ENCODE measurements around the gene PRRT3. TPM values are rescaled to one million over a fixed set of nuclear protein-coding genes. Genes with fewer than 3 reads are reported as not detected.

PRRT3 gene
- total and polyA plus RNA-seq, 2 of the 13 experiments (the other 11 are each of a cell fraction or from before 2014, with no cell fraction given) = 0.22 to 0.44 TPM

- TF ChIP-seq ZBTB10 (CRISPR knock-in tag; IDR thresholded peaks at IDR 0.05; ENCODE audit: borderline replicate concordance) (no peak), ZNF607 (CRISPR knock-in tag; IDR thresholded peaks at IDR 0.05; ENCODE audit: borderline replicate concordance) (no peak), IKZF1 (IDR thresholded peaks at IDR 0.05) (no peak), RAD21 (CRISPR knock-in tag; IDR thresholded peaks at IDR 0.05) (no peak), MIXL1 (CRISPR knock-in tag; IDR thresholded peaks at IDR 0.05) (0 out of 2 replicates have a peak, but pooled peaks have one; percentile 37), ZNF660 (CRISPR knock-in tag; IDR thresholded peaks at IDR 0.05; ENCODE audit: borderline replicate concordance, low read depth) (no peak), ZNF644 (CRISPR knock-in tag; IDR thresholded peaks at IDR 0.05; ENCODE audit: low read depth) (no peak), RORA (CRISPR knock-in tag; IDR thresholded peaks at IDR 0.05) (no peak), ZNF552 (CRISPR knock-in tag; IDR thresholded peaks at IDR 0.05; ENCODE audit: borderline replicate concordance) (no peak), TCF7 (IDR thresholded peaks at IDR 0.05; ENCODE audit: low read depth) (no peak)
- TF ChIP-seq, protein P1, sequence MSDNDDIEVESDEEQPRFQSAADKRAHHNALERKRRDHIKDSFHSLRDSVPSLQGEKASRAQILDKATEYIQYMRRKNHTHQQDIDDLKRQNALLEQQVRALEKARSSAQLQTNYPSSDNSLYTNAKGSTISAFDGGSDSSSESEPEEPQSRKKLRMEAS (IDR thresholded peaks at IDR 0.05) = peak; percentile 65; the same call in 1 of the 2 replicates
- TF ChIP-seq, protein P2, sequence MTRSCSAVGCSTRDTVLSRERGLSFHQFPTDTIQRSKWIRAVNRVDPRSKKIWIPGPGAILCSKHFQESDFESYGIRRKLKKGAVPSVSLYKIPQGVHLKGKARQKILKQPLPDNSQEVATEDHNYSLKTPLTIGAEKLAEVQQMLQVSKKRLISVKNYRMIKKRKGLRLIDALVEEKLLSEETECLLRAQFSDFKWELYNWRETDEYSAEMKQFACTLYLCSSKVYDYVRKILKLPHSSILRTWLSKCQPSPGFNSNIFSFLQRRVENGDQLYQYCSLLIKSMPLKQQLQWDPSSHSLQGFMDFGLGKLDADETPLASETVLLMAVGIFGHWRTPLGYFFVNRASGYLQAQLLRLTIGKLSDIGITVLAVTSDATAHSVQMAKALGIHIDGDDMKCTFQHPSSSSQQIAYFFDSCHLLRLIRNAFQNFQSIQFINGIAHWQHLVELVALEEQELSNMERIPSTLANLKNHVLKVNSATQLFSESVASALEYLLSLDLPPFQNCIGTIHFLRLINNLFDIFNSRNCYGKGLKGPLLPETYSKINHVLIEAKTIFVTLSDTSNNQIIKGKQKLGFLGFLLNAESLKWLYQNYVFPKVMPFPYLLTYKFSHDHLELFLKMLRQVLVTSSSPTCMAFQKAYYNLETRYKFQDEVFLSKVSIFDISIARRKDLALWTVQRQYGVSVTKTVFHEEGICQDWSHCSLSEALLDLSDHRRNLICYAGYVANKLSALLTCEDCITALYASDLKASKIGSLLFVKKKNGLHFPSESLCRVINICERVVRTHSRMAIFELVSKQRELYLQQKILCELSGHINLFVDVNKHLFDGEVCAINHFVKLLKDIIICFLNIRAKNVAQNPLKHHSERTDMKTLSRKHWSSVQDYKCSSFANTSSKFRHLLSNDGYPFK (CRISPR knock-in tag; IDR thresholded peaks at IDR 0.05; ENCODE audit: borderline replicate concordance) = no peak
- TF ChIP-seq, protein P3, sequence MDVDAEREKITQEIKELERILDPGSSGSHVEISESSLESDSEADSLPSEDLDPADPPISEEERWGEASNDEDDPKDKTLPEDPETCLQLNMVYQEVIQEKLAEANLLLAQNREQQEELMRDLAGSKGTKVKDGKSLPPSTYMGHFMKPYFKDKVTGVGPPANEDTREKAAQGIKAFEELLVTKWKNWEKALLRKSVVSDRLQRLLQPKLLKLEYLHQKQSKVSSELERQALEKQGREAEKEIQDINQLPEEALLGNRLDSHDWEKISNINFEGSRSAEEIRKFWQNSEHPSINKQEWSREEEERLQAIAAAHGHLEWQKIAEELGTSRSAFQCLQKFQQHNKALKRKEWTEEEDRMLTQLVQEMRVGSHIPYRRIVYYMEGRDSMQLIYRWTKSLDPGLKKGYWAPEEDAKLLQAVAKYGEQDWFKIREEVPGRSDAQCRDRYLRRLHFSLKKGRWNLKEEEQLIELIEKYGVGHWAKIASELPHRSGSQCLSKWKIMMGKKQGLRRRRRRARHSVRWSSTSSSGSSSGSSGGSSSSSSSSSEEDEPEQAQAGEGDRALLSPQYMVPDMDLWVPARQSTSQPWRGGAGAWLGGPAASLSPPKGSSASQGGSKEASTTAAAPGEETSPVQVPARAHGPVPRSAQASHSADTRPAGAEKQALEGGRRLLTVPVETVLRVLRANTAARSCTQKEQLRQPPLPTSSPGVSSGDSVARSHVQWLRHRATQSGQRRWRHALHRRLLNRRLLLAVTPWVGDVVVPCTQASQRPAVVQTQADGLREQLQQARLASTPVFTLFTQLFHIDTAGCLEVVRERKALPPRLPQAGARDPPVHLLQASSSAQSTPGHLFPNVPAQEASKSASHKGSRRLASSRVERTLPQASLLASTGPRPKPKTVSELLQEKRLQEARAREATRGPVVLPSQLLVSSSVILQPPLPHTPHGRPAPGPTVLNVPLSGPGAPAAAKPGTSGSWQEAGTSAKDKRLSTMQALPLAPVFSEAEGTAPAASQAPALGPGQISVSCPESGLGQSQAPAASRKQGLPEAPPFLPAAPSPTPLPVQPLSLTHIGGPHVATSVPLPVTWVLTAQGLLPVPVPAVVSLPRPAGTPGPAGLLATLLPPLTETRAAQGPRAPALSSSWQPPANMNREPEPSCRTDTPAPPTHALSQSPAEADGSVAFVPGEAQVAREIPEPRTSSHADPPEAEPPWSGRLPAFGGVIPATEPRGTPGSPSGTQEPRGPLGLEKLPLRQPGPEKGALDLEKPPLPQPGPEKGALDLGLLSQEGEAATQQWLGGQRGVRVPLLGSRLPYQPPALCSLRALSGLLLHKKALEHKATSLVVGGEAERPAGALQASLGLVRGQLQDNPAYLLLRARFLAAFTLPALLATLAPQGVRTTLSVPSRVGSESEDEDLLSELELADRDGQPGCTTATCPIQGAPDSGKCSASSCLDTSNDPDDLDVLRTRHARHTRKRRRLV (CRISPR knock-in tag; IDR thresholded peaks at IDR 0.05) = no peak
These were observed 35.2 kb downstream of the PRRT3 start, which contains the start of gene IL17RC (continued) for GRCh38 chr3:9916734-9917680.

Data from HepG2 (cell line).